GM04504 (cell line): Measurements from ENCODE around the gene MKNK1.

Experiments
- DNase-seq: peaks from one replicate; pipeline ENCODE4 v3.0.0-alpha.2; 2012; ENCODE audit warnings: low read depth

MKNK1 gene

DNA sequence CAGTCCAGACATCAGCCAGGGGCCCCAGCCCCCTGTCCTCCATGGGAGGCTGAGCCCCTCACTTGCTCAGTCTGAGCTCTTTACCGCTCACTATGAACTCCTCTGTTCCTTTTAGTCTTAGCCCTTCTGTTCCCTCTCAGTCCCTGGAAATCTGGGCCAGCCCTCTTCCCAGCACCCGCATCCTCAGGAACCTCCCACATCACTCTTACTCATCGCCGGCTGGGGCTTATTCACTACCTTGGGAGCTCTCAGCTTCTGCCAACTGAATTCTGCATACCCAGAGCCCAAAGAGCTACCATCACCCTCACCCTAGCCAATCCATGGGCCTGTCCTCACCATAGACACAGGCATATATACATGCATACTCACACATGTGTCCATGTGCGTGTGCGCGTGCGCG lies 64.1 kb downstream of the MKNK1 start:
- DNase-seq: peak; percentile 34

DNA sequence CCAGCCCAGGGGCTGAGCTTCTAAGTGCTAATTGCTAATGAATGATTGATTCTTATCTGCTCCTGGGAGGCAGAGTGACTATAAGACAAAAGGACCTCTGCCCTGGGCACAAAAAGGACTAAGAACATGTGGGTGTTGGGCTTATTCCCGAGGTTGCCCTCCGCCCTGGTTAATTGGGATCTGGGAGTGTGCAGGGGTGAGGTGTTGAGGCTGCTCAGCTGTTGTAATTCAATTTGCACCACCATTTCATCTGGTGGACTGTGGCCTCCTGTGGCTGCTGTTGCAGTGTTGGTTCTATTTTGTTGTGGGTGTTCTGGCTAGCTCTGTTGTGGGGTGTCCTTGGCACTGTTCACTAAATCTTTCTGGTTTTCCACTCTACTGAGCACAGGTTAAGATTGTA lies 65.9 kb downstream of the MKNK1 start:
- DNase-seq: no peak

DNA sequence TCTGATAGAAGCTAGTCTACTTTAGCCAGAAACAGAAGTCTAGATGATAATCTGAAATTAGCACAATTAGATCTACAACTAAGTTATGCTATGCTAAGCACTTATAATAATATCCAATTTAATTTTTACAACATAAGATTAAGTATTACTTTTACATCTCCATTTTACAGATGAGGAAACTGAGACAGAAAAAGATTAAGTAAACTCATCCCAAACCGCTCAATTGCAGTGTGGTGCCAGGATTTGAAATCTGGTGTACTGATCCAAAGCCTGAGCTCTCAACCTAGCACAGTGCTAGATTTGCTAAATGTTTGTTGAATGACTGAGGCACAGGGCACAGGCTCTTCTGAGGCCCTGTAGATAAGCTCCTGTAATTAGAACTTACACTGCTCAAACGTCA lies 66.4 kb downstream of the MKNK1 start:
- no peak for DNase-seq

DNA sequence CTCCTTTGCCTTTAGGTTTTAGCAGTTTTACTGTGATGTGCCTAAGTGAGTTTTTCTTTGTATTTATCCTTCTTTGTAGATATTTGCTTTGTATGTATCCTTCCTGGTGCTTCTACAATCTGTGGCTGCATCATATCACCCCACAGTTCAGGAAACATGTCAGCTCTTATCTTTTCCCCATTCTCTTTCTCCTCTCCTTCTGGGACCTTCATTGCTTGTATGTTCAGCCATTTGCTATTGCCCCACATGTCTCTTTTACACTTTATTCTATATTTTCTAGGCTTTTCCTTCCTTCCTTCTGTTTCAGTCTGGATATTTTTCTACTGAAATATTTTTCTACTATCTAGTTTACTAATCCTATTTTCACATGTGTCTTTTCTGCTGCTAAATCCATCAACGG lies 67.5 kb downstream of the MKNK1 start:
- no peak for DNase-seq

DNA sequence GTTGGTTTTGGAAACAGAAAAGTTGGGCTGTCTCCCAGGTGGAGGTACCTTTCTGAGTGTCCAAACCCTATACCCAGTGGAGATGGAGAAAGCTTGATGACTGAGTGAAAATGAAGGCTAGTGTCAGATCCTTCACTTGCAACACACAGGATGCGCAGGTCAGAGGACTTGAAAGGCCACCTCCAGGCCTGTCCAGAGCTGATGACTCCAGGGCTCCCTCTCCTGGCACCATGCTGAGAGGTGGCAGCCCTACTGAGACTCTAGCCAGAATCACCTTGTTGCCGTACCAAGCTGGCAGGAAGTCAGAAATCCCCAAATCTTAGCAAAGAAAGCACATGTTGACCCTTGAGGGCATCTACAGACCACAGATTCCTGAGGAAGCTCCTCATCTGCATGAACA lies 69.0 kb downstream of the MKNK1 start:
- DNase-seq: no peak

DNA sequence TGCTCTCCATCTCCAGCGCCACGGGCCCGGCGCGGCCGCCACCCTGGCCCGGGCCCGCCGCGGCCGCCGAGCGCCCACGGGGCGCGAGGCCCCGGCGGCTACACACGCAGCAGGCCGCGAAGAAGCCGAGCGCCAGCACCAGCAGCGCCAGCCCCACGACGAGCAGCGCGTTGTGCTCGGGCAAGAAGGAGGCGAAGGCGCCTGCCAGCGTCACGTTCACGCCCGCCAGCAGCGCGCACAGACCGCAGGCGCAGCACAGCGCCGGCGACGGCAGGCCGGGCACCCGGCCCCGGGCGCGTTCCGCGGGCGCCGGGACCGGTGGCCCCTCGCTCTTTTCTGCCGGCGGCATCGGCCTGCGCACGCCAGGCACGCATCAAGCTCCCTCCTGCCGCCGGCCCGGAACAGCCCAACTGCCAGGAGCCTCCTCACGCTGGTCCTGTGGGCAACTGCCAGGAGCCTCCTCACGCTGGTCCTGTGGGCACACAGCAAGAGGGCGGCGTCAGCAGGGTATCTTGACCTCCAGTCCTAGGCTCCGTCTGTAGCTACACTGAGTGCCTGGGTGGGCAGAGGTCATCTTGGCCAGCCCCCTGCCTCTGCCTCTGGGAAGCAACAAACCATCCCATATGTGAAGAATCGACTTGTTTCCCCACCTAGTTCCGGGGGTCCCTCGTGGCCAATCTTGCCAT lies 70.7 kb downstream of the MKNK1 start:
- DNase-seq: no peak

DNA sequence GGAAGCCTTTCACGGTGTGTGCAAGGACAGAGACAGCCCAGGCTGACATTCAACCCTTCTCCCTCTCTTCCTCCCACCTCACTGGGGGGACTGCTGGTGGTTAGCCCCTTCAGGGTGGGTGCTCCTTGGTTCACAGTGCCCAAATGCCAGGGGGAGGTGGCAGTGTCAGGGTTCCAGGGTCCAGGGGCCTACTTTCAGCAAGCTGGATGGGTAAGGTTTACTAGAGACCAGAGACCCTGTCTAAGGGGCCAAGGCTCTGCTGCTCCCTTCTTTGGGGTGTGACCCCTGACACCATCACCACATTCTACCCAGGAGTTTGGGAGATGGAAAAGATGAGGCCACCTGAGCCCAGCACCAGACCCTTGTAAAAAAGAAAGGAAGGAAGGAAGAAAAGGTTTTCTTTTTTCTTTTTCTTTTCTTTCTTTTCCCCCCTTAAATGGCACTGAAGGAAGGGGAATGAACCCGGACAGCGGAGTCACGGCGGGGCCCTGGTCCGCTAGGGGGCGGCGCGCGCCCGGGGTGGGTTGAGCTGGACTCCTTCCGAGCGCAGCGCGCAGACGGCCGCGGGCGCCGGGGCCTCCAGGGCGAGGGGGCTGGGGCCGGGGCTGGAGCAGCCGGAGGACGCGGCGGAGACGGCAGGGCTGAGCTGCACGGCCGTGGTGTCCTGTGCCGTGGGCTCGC lies 71.4 kb downstream of the MKNK1 start:
- no peak for DNase-seq

DNA sequence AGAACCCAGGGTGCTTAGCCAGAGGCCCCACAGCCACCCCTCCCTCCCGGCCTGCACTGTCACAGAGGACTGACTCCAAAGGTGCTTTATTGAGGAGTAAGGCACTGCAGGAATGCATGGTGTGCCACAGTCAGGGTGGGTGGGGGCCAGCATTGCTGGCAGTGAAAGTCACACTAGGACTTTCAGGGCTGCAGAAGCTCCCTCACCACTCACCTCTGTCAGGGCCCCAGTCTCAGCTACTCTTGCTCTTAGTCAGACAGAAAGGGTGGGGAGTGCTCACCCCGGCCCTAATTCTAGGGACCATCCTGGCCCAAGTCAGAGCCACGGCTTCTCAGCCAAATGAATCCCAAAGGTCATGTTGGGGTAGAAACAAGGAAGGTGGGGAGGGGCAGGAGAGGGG lies 72.0 kb downstream of the MKNK1 start:
- no peak for DNase-seq

DNA sequence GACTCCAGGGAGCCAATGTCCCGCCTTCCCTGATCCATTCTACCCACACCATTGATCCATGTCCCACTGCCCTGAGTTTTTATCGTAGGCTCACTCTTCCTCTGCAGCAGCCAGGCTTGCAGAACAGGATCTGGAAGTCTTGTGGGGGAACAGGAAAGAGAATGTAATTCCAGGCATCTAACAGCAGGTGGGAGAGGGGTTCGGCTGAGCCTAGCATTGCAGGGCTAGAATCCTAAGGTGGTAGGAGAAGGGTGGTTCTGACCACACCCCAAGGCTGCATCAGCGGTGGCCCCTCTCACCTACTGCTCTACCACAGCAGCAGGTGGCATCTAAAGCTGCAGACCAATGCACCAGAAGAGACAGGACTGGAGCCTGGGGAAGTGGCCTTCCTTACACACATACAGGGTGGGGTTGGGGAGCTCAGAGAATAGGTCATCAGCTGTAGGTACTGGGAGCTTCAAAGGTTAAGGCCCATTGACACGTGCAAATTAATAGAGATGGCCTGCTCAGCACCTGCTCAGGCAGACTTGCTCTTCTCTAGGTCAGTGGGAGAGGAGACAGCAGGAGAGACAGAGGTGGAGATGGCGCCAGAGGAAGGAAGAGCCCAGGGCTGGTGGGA lies 73.2 kb downstream of the MKNK1 start:
- no peak for DNase-seq

DNA sequence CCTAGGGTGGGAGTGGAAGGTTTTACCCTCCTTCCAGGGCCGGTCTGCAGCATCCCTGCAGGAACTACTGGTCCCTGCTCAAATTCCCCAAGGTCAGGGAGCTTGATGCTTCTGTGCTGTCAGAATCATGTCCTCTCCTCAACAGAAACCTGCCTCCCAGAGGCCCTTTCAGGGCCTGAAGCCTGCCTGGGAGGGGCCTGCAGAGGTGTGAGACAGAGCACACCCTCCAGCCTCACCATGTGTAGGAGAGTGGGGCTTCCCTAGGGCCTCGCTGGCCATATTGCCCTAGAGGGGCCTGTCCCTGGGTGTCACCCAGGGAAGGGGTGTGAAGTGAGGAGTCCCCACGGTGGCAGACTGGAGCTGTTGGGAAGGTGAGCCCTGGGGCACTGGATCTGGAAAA lies 73.8 kb downstream of the MKNK1 start:
- no peak for DNase-seq

DNA sequence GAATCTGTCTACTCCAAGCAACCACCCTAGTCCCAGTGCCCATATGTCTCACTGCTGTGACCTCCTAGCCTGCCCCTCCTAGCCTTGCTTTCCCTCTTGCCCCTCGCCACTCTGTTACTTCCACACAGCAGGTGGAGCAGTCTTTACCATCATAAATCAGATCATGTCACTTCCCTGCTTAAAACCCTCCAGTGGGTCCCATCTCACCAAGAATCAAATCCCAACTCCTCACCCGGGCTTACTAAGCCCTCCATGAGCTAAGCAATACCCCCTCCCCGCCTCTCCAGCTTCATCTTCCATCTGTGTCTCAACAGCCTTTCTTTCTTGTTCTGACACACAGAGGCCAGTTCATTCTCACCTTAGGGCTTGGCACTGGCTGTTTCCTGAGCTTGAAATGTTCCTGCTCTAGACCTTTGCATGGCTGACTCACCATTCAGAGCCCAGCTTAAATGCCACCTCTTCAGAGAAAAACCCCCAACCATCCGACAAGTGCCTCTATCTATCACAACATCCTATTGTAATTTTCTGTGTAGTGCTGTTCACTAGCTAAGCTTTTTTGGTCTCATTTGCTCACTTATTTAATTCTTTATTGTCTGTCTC lies 74.9 kb downstream of the MKNK1 start:
- no peak for DNase-seq

DNA sequence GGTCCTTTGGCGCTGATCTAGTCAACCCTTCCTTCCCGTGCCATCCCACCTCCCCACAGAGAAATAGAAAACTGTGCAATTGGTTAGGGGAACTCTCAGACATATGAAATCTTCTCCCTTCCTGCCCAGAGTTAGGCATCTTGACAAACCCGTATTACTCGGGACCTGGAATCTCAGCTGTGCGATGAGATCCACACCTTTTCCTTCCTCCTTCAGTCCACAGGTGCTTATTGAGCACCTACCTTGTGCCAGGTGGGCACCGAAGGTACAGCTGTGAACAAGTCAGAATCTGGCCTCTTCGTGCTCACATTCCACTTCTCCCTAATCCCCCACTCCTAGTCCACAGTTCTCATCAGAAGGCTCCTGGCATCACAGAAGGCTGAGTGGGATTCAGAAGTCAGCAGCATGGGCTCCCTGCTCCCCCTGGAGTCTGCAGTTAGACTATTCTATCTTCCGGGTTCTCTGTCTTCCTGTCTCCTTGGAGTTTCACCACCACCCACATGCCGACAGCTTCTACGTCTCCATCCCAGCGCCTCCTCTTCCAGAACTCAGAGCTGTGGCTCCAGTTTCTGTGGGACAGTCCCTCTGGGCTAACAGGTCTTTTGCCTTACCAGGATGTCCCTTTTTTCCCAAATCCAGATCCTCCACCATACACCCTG lies 75.6 kb downstream of the MKNK1 start:
- DNase-seq: no peak

DNA sequence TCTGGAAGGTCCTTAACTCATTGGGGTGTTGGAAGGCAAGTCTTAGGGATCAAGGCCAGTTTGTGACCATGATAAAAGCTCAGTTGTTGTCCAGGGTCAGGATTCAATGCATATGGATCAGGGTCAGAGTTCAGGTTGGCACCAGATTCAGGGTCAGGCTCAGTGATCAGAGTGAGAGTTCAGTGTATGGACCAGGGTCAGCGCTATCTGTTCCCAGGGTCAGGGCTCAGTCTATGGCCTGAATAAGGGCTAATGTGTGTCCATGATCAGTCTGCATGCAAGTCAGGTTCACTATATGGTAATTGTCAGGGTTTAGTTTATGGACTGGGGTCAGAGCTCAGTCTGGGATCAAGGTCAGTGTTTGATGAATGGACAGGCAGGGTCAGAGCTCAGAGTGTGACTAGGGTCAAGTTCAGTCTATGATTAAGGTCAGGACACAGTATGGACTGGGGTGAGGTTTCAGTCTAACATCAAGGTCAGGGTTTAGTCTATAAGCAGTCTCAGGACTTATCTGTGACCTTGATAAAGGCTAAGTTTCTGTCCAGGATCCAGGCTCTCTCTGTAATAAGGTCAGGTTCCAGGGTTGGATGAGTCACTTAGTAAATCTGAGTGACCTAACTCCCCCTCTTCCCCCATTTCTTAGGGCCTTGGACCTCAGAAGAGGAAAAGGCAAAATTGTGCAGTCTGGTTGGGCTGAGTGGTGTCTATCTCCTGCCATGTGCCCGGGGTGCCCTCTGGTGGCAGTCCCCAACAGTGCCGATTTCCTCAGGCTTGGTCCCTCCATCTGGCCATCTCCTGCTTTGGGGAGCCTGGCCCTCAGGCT lies 76.4 kb downstream of the MKNK1 start:
- DNase-seq: peak; percentile 47

DNA sequence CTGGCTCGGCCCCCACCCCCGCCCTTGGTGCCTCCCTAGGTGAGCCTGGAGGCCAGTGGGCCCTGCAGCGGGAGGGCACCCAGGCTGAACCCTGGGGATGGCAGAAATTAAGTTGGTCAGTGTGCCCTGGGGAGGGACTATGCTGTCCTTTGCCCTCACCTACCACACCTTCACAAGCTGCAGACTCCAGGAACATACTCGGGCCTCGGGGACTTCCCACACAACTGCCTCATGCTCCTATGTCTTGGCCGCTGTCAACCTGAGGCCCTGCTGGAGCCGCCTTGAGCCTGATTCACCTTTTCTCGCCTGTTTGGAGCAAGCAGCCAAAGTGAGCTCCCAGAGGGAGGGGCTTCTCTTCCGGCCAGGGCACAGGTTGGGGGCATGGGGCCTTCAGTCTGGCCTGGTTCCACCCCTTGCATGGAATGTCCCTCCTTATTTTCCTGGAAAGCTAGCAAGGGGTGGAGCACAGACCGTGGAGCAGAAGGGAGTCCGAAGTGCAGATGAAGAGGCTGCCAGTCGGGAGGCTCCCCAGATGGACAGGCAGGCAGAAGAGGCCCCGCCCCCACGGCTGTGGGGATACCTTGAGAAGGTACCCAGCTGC lies 77.3 kb downstream of the MKNK1 start:
- DNase-seq: no peak

DNA sequence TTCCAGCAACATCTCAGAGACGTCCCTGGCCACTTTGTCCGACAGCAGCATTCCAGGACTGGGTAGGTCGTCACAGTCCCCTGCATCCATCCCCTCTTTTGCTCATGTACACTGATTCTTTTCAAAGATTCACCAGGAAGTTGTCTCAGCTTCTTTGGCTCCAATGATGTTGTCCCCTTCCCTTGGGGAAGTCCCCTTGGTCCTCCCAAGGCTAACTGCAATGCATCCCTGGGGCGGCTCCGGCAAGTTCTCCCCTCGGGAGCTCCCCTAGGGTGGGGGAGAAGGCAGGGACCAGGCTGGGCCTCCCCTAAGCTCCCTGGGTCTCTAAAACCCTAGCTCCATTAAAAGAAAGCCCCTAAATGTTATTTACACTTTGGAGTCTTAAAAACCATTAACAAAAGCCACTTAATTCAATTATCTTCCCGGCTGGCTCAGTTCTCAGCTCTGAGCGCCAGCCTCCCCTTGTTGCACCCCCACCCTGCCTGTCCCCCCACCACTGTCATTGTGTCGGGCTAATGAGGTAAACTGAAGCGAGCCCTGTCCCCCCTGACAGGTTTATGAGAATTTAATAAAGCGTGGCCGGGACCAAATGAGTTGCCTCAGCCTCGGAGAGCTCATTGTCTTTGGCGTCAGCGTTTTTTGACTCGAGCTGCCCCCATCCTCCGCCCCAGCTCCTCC lies 77.9 kb downstream of the MKNK1 start:
- no peak for DNase-seq

DNA sequence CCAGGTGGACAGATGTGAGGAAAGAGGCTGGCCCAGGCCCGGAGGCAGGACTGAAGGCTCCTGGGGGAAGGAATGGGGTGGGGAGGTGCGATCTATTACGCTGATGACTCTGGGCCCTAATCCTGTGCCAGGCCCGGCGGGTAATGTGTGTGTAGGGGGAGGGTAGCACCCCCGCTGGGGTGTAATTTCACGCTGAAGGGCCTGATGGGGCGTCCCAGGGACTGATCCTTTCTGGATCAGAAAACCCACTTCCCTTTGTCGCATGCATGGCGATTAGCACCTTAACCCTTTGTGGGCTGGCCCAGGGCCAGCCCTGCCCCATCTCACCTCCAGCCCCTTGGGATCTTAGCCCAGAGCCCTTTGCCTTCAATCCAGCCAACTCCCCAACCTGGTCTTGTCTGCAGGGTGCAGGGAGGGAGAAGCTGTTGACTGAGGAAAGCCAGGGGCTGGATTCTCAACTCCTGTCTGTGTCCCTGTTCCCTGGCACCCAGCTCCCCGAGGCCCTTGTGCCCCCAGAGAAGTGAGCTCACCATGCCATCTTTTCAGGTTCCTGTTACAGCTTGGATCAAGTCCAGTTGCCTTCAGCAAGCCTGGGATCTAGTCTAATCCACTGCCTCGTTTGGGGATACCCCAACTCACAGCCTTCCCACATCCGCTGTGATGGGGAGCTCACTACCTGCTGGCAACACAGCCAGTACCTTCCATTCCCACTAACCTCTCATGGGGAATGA lies 78.7 kb downstream of the MKNK1 start:
- no peak for DNase-seq

DNA sequence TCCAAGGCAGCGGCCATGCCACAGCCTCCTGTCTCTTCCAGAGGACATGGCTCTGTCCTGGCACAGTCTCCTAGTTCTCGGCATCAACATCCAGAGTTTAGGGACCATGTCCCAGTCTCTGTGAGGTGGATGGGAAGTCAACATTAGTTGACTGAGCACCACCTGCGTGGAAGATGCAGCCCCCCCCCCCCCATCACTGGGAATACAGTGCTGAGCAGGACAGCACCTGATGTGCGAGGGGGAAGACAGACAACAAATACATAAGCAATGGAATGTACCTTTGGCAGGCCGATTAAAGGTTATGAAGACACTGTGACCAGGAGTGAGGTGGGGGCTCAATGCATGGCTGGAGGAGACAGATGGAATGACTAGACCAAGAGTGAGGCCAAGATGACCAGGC lies 79.2 kb downstream of the MKNK1 start:
- DNase-seq: no peak

DNA sequence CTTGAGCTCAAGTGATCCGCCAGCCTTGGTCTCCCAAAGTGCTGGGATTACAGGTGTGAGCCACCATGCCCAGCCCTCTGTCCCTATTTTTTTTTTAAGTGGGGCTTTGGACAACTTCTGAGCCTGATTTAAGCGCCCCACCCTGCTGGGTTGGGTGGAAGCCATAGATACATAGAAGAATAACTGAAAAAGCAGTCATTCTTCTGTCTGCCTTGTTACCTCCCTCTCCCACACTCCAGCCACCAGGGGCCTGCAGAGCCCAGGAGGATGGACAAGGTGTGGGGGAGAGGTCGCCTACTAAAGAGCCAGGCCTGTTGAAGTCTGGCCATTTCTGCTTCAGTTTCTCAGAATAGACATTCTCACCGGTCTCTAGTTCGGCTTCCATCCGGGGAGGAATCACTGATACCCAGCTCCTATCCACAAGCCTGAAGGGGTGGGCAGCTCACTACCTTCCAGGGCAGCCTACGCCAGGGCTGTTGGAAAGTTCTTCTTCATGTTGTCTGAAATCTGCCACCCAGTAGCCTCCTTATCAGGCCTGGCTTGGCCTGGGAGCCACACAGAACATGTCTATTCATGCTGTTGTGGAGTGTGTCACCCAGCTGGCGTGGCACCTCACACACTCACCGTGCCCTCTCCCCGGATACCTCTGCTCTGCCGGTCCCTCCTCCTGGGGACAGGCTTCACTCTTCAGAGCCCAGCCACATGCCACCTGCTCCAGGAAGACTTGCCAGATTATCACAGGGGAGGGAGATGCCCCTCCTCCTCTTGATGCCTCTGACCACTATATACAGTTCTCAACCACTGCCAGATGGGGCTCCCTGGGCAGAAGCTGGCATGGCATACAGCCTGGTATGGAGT lies 80.3 kb downstream of the MKNK1 start:
- no peak for DNase-seq

DNA sequence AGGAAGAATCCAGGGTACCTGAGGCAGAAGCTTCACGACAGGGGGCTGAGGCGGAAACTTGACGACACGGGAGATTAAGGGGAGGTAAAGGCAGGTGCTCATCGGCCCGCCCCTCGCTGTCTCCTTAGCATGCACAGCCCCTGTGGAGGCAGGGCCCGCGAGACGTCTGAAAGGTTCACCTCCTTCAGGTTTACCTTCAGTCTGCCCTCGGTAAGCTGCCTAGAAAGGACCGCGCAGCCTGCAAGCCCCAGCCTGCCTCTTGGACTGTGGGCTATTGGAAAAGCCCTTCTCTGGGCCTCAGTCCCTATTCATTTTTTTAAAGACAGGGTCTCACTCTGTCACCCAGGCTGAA lies 81.1 kb downstream of the MKNK1 start:
- no peak for DNase-seq
